ENCODE data around the gene CACNA1C. TPM values are rescaled to one million over a fixed set of nuclear protein-coding genes. Genes with fewer than 3 reads are reported as not detected.

Gene CACNA1C
- total and polyA plus RNA-seq, 2 donors (not counting 1 experiment from before 2014, with no cell fraction given): 0.01 to 0.02 TPM

- intact Hi-C loops (cut with micrococcal nuclease): no loop called here
- Histone ChIP-seq H2AFZ (ENCODE audit: insufficient read depth, low read depth, low read length, poor library complexity, severe bottlenecking) (no peak overlapping the region), H3K4me1 (ENCODE audit: control insufficient read depth in 2 of 2, insufficient read depth in 2 of 2, low read length in 2 of 2) (no peaks in the 10 kb centered on the region), H3K9ac (ENCODE audit: low read length) (no peak overlapping the region), H4K20me1 (ENCODE audit: control insufficient read depth, insufficient read depth, low read length, poor library complexity, severe bottlenecking) (no peaks in the 10 kb centered on the region), H3K4me2 (replicated peaks; ENCODE audit: low read depth, low read length, poor library complexity, severe bottlenecking) (no peak overlapping the region), H3K36me3 (replicated peaks in 1 of 2; ENCODE audit: control extremely low read depth in 1 of 2, control insufficient read depth in 1 of 2, extremely low read depth in 1 of 2, insufficient read depth in 2 of 2, low read length in 1 of 2) (no peaks in the 10 kb centered on the region), H3K9me3 (ENCODE audit: control extremely low read depth in 1 of 3, control insufficient read depth in 2 of 3, insufficient read depth in 1 of 3, low read length in 2 of 3) (peaks cover 0 to 4% (median 0%) of the 10 kb centered on the region in 3 donors), H3K27me3 (replicated peaks in 1 of 4; ENCODE audit: control extremely low read depth in 1 of 4, control insufficient read depth in 3 of 4, insufficient read depth in 4 of 4, low read length in 3 of 4) (no peaks in the 10 kb centered on the region), H3K79me2 (ENCODE audit: control insufficient read depth, insufficient read depth, low read length) (no peaks in the 10 kb centered on the region), H3K4me3 (ENCODE audit: control extremely low read depth in 1 of 5, extremely low read depth in 1 of 5, insufficient read depth in 1 of 5, low read depth in 2 of 5, low read length in 4 of 5) (no peak overlapping the region), H3K27ac (ENCODE audit: low read length in 2 of 2) (no peak overlapping the region)
- H3K27me3 Mint-ChIP-seq: peaks cover 18% of the 10 kb centered on the region
- H3K9me3 Mint-ChIP-seq (ENCODE audit: insufficient read depth): no peaks in the 10 kb centered on the region
- no peak overlapping the region for H3K27ac Mint-ChIP-seq
- no peaks in the 10 kb centered on the region for H3K4me1 Mint-ChIP-seq
- ChIA-PET CTCF (interaction anchor here (0.5 kb wide), 1 partner anchor 166 kb away, joined by 4 read pairs; no protein-coding TSS in a partner anchor), POLR2A (no interaction called here)
- no peak overlapping the region for H3K4me3 Mint-ChIP-seq
- no peak for TF ChIP-seq EZH2 (IDR thresholded peaks at IDR 0.05; ENCODE audit: borderline replicate concordance, insufficient read depth, low read depth, low read length, poor library complexity, severe bottlenecking)
- TF ChIP-seq CTCF (IDR thresholded peaks at IDR 0.05): no peak
- ATAC-seq (ENCODE audit: low read depth): no peak
- DNase-seq: no peak
Observed at GRCh38 chr12:2228535-2228934, 175.7 kb downstream of the CACNA1C start.

- intact Hi-C loops (cut with micrococcal nuclease): no loop called here
- H3K27me3 ChIP-seq (replicated peaks in 1 of 4; ENCODE audit: control extremely low read depth in 1 of 4, control insufficient read depth in 3 of 4, insufficient read depth in 4 of 4, low read length in 3 of 4): no peaks in the 10 kb centered on the region
- H2AFZ ChIP-seq (ENCODE audit: insufficient read depth, low read depth, low read length, poor library complexity, severe bottlenecking): no peak overlapping the region
- CTCF ChIA-PET: no interaction called here
- POLR2A ChIA-PET: no interaction called here
- no peaks in the 10 kb centered on the region for H3K4me1 ChIP-seq (ENCODE audit: control insufficient read depth in 2 of 2, insufficient read depth in 2 of 2, low read length in 2 of 2)
- peaks cover 0 to 4% (median 0%) of the 10 kb centered on the region in 3 donors for H3K9me3 ChIP-seq (ENCODE audit: control extremely low read depth in 1 of 3, control insufficient read depth in 2 of 3, insufficient read depth in 1 of 3, low read length in 2 of 3)
- H3K4me3 Mint-ChIP-seq: no peak overlapping the region
- WGBS (ENCODE audit: insufficient coverage): 74% methylated on average over 57 of the region's 61 CpGs
- TF ChIP-seq EZH2 (IDR thresholded peaks at IDR 0.05; ENCODE audit: borderline replicate concordance, insufficient read depth, low read depth, low read length, poor library complexity, severe bottlenecking) (no peak), CTCF (IDR thresholded peaks at IDR 0.05) (no peak)
- no peaks in the 10 kb centered on the region for H3K4me1 Mint-ChIP-seq
- H3K27me3 Mint-ChIP-seq: peaks cover 22% of the 10 kb centered on the region
- H4K20me1 ChIP-seq (ENCODE audit: control insufficient read depth, insufficient read depth, low read length, poor library complexity, severe bottlenecking): no peaks in the 10 kb centered on the region
- ATAC-seq (ENCODE audit: low read depth): no peak
- no peak overlapping the region for H3K4me2 ChIP-seq (replicated peaks; ENCODE audit: low read depth, low read length, poor library complexity, severe bottlenecking)
- no peaks in the 10 kb centered on the region for H3K36me3 ChIP-seq (replicated peaks in 1 of 2; ENCODE audit: control extremely low read depth in 1 of 2, control insufficient read depth in 1 of 2, extremely low read depth in 1 of 2, insufficient read depth in 2 of 2, low read length in 1 of 2)
- H3K27ac Mint-ChIP-seq: no peak overlapping the region
- no peak overlapping the region for H3K9ac ChIP-seq (ENCODE audit: low read length)
- DNase-seq: peak; percentile 8
- no peaks in the 10 kb centered on the region for H3K9me3 Mint-ChIP-seq (ENCODE audit: insufficient read depth)
- no peaks in the 10 kb centered on the region for H3K79me2 ChIP-seq (ENCODE audit: control insufficient read depth, insufficient read depth, low read length)
- no peak overlapping the region for H3K4me3 ChIP-seq (ENCODE audit: control extremely low read depth in 1 of 5, extremely low read depth in 1 of 5, insufficient read depth in 1 of 5, low read depth in 2 of 5, low read length in 4 of 5)
- H3K27ac ChIP-seq (ENCODE audit: low read length in 2 of 2): no peak overlapping the region
Observed at GRCh38 chr12:2229661-2230539, 177.1 kb downstream of the CACNA1C start.

Data from B cell (primary cell).